ENCODE results near the gene EDEM2.
"Not testable (repeated sequence)": the region's sequence is repeated elsewhere in the genome, so short reads cannot be mapped to it uniquely, and the experiment has no call there.

Gene EDEM2

GRCh38 chr20:35085477-35086225, 61.5 kb downstream of the EDEM2 start:
- DNase-seq: no peak

- DNase-seq: no peak
Measured at GRCh38 chr20:35084998-35085397, 62.1 kb downstream of the EDEM2 start.

- not testable (repeated sequence) for DNase-seq
Measured at GRCh38 chr20:35080348-35080642, 66.8 kb downstream of the EDEM2 start.

GRCh38 chr20:35079472-35080347, 67.4 kb downstream of the EDEM2 start:
- DNase-seq: no peak

- DNase-seq: no peak
Measured at GRCh38 chr20:35077872-35078271, 69.3 kb downstream of the EDEM2 start.

GRCh38 chr20:35077341-35077740, 69.8 kb downstream of the EDEM2 start:
- no peak for DNase-seq

- DNase-seq: not testable (repeated sequence)
Measured at GRCh38 chr20:35071436-35072153, 75.5 kb downstream of the EDEM2 start.

- DNase-seq: no peak
Measured at GRCh38 chr20:35066194-35066593, 80.9 kb downstream of the EDEM2 start.

Measured in CD4-positive, alpha-beta T cell treated with Interferon gamma for 1 hour (primary cell).